Astrocyte of the hippocampus (primary cell): ENCODE measurements around the gene DCBLD1.

Experiments
- DNase-seq: peaks from one replicate; pipeline ENCODE4 v3.0.0; 2011; ENCODE audit warnings: low read depth, low spot score

DCBLD1 gene

GRCh38 chr6:117469791-117470190 lies 12.7 kb upstream of the DCBLD1 start:
- no peak for DNase-seq

- DNase-seq, result no peak
These were observed 9.8 kb upstream of the DCBLD1 start for GRCh38 chr6:117472667-117473066.

- no peak for DNase-seq
These were observed 9.1 kb upstream of the DCBLD1 start for GRCh38 chr6:117473401-117473800.

- DNase-seq, result peak; percentile 10
These were observed 4.3 kb upstream of the DCBLD1 start for GRCh38 chr6:117477988-117478852.

- DNase-seq, result no peak
These were observed 3.6 kb upstream of the DCBLD1 start for GRCh38 chr6:117478853-117479231.

- DNase-seq, result no peak
These were observed 1.8 kb upstream of the DCBLD1 start for GRCh38 chr6:117480651-117481050.

- no peak for DNase-seq
These were observed 1.1 kb upstream of the DCBLD1 start for GRCh38 chr6:117481278-117481925.

- DNase-seq, result no peak
These were observed 591 bp upstream of the DCBLD1 start for GRCh38 chr6:117481926-117482239.

- peak; percentile 79 for DNase-seq
These were observed 650 bp downstream of the DCBLD1 start for GRCh38 chr6:117483004-117483644.

- peak; percentile 63 for DNase-seq
These were observed 1.2 kb downstream of the DCBLD1 start for GRCh38 chr6:117483645-117484016.

GRCh38 chr6:117484052-117484646 lies 1.7 kb downstream of the DCBLD1 start:
- no peak for DNase-seq

GRCh38 chr6:117485433-117485832 lies 3.0 kb downstream of the DCBLD1 start:
- DNase-seq, result no peak

GRCh38 chr6:117487821-117488220 lies 5.3 kb downstream of the DCBLD1 start:
- DNase-seq, result no peak

GRCh38 chr6:117489003-117489402 lies 6.5 kb downstream of the DCBLD1 start:
- no peak for DNase-seq

GRCh38 chr6:117491916-117492315 lies 9.4 kb downstream of the DCBLD1 start:
- DNase-seq, result peak; percentile 23

- DNase-seq, result no peak
These were observed 11.0 kb downstream of the DCBLD1 start for GRCh38 chr6:117493470-117493869.

- DNase-seq, result no peak
These were observed 11.8 kb downstream of the DCBLD1 start for GRCh38 chr6:117494283-117494682.

GRCh38 chr6:117494694-117495318 lies 12.3 kb downstream of the DCBLD1 start:
- no peak for DNase-seq

- no peak for DNase-seq
These were observed 13.0 kb downstream of the DCBLD1 start for GRCh38 chr6:117495425-117495824.

- peak; percentile 11 for DNase-seq
These were observed 13.4 kb downstream of the DCBLD1 start for GRCh38 chr6:117495869-117496268.

- DNase-seq, result peak; percentile 39
These were observed 14.0 kb downstream of the DCBLD1 start for GRCh38 chr6:117496383-117496990.

GRCh38 chr6:117497237-117497636 lies 14.8 kb downstream of the DCBLD1 start:
- DNase-seq, result no peak
